HL-60 (cell line): Measurements from ENCODE around the gene TSPAN10.

Experiments used
- DNase-seq, 2 experiments: peaks; one replicate each; pipeline ENCODE4 v3.0.0-alpha.2; 2010 to 2020; ENCODE audit warnings: low read depth in 1 of 2, low spot score in 1 of 2
- H3K27ac ChIP-seq: fragments of 250-450 bp; sonication (Bioruptor Pico); replicated peaks from 2 replicates; pipeline ENCODE4 v1.5.1; 2020; ENCODE audit warnings: mild to moderate bottlenecking, moderate library complexity
- H3K27me3 ChIP-seq: fragments of 250-450 bp; sonication (Bioruptor Pico); 2 replicates; pipeline ENCODE4 v1.5.1; 2021; ENCODE audit warnings: mild to moderate bottlenecking, moderate library complexity; ENCODE audit not compliant: insufficient read depth, poor library complexity, severe bottlenecking
- H3K4me3 ChIP-seq: replicated peaks from 2 replicates; pipeline ENCODE4 v1.5.1; 2011; ENCODE audit warnings: mild to moderate bottlenecking, control low read depth, low read length; ENCODE audit not compliant: insufficient read depth
- CTCF ChIP-seq: IDR thresholded peaks from one replicate; pipeline ENCODE4 v1.5.1; 2011; ENCODE audit warnings: low read length, control low read depth, inconsistent platforms; ENCODE audit not compliant: insufficient read depth
- GABPA ChIP-seq: IDR thresholded peaks from 2 replicates; pipeline ENCODE4 v1.6.1; 2012; ENCODE audit warnings: low read depth
- POLR2AphosphoS5 ChIP-seq: IDR thresholded peaks from 2 replicates; pipeline ENCODE4 v1.6.1; 2012; ENCODE audit warnings: low read depth
- REST ChIP-seq: IDR thresholded peaks from 2 replicates; pipeline ENCODE4 v1.6.1; 2012; ENCODE audit warnings: low read depth; ENCODE audit not compliant: insufficient replicate concordance
- SPI1 ChIP-seq: IDR thresholded peaks from 2 replicates; pipeline ENCODE4 v1.6.1; 2012; ENCODE audit warnings: low read depth, mild to moderate bottlenecking, borderline replicate concordance

Gene TSPAN10

GRCh38 chr17:81686614-81687013 lies 49.6 kb downstream of the TSPAN10 start:
- no peak overlapping the region for H3K4me3 ChIP-seq

GRCh38 chr17:81687770-81688541 lies 51.0 kb downstream of the TSPAN10 start:
- no peaks in the 10 kb centered on the region for H3K27me3 ChIP-seq
- H3K4me3 ChIP-seq: no peak overlapping the region
- H3K27ac ChIP-seq: no peak overlapping the region
- DNase-seq: no peak
- TF ChIP-seq REST (no peak), GABPA (no peak), SPI1 (no peak), POLR2AphosphoS5 (no peak), CTCF (no peak)

More at GRCh38 chr17:81686614-81687013, 49.6 kb downstream of the TSPAN10 start:
- DNase-seq: no peak
- no peaks in the 10 kb centered on the region for H3K27me3 ChIP-seq
- H3K27ac ChIP-seq: no peak overlapping the region
- TF ChIP-seq CTCF (no peak), POLR2AphosphoS5 (no peak), GABPA (no peak), SPI1 (no peak), REST (no peak)

GRCh38 chr17:81688616-81689015 lies 51.6 kb downstream of the TSPAN10 start:
- H3K4me3 ChIP-seq: no peak overlapping the region
- TF ChIP-seq SPI1 (no peak), REST (no peak), CTCF (no peak), GABPA (no peak), POLR2AphosphoS5 (no peak)
- no peak overlapping the region for H3K27ac ChIP-seq
- H3K27me3 ChIP-seq: no peaks in the 10 kb centered on the region
- DNase-seq: no peak
